Epithelial cell of proximal tubule (primary cell): ENCODE results near the gene SH2D2A. TPM values are rescaled to one million over a fixed set of nuclear protein-coding genes. Genes with fewer than 3 reads are reported as not detected.
"Not testable (repeated sequence)": the region's sequence is repeated elsewhere in the genome, so short reads cannot be mapped to it uniquely, and the experiment has no call there.

Experiments used
- DNase-seq: peaks from one replicate; pipeline ENCODE4 v3.0.0-alpha.2; 2011; ENCODE audit warnings: low read depth
- H3K4me3 ChIP-seq: 2 replicates; pipeline ENCODE4 v1.5.1; 2011; ENCODE audit warnings: low read depth, mild to moderate bottlenecking, low read length
- total RNA-seq: library from RNA; depleted of rRNA; stranded (reverse); fragments of >200 nt; gene quantifications from 2 replicates; pipeline ENCODE4 v1.2.3, GENCODE V29; 2015
- TF ChIP-seq, protein P1 (sequence below): conservative IDR thresholded peaks from 2 replicates; pipeline ENCODE4 v1.5.1; 2012; ENCODE audit warnings: low read depth, mild to moderate bottlenecking, low read length

Gene SH2D2A
- total RNA-seq, 1 donor from 2014 or later: 2.0 TPM

GRCh38 chr1:156765666-156766065 lies 51.0 kb downstream of the SH2D2A start:
- TF ChIP-seq, protein P1, sequence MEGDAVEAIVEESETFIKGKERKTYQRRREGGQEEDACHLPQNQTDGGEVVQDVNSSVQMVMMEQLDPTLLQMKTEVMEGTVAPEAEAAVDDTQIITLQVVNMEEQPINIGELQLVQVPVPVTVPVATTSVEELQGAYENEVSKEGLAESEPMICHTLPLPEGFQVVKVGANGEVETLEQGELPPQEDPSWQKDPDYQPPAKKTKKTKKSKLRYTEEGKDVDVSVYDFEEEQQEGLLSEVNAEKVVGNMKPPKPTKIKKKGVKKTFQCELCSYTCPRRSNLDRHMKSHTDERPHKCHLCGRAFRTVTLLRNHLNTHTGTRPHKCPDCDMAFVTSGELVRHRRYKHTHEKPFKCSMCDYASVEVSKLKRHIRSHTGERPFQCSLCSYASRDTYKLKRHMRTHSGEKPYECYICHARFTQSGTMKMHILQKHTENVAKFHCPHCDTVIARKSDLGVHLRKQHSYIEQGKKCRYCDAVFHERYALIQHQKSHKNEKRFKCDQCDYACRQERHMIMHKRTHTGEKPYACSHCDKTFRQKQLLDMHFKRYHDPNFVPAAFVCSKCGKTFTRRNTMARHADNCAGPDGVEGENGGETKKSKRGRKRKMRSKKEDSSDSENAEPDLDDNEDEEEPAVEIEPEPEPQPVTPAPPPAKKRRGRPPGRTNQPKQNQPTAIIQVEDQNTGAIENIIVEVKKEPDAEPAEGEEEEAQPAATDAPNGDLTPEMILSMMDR: no peak
- no peak for DNase-seq
- H3K4me3 ChIP-seq: peak overlapping the region; percentile 87

DNA sequence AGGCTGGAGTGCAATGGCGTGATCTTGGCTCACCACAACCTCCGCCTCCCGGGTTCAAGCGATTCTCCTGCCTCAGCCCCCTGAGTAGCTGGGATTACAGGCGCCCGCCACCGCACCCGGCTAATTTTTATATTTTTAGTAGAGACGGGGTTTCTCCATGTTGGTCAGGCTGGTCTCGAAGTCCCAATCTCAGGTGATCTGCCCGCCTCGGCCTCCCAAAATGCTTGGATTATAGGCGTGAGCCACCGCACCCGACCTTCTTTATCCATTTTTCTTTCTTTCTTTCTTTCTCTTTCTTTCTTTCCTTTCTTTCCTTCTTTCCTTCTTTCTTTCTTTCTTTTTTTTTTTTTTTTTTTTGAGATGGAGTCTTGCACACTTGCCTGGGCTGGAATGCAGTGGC lies 51.5 kb downstream of the SH2D2A start:
- not testable (repeated sequence) for DNase-seq, H3K4me3 ChIP-seq

- TF ChIP-seq, protein P1: no peak
- no peak overlapping the region for H3K4me3 ChIP-seq
- DNase-seq: no peak
These were observed 55.9 kb downstream of the SH2D2A start for GRCh38 chr1:156760796-156761104.

GRCh38 chr1:156760092-156760795 lies 56.4 kb downstream of the SH2D2A start:
- TF ChIP-seq, protein P1: no peak
- H3K4me3 ChIP-seq: no peak overlapping the region
- DNase-seq: no peak

GRCh38 chr1:156757572-156758253 lies 58.9 kb downstream of the SH2D2A start:
- H3K4me3 ChIP-seq, DNase-seq: not testable (repeated sequence)

DNA sequence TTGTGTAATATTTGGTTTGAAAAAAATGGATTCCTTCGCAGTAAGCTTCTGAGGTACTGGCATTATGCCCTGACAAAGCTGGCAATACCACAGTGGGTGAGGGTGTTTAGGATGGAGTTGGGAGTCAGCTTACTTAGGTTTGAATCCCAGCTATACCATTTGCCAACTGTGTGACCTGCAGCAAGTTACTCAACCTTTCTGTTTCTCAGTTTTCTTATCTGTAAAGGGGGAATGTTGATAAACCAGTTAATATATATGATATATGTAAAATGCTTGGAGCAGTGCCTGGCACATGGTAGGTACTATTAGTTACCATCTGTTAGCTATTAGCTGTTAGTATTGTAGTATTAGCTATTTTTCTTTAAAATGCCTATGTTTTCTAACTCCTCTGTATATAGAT lies 60.3 kb downstream of the SH2D2A start:
- no peak for DNase-seq
- TF ChIP-seq, protein P1: no peak
- no peak overlapping the region for H3K4me3 ChIP-seq

Other genes with a start within 250 kb of the SH2D2A start
- gene IQGAP3, start 244.3 kb downstream of the SH2D2A start, total RNA-seq: 65.0 and 65.3 TPM in 2 replicates
- not detected in 2 replicates for gene TTC24, start 237.1 kb downstream of the SH2D2A start, total RNA-seq
- 124 and 127 TPM in 2 replicates for gene NAXE, start 225.1 kb downstream of the SH2D2A start, total RNA-seq
- 15.9 and 22.9 TPM in 2 replicates for gene GPATCH4, start 215.4 kb downstream of the SH2D2A start, total RNA-seq
- not detected in 2 replicates for gene HAPLN2, start 197.4 kb downstream of the SH2D2A start, total RNA-seq
- gene BCAN, start 174.7 kb downstream of the SH2D2A start, total RNA-seq: not detected in 2 replicates
- gene NES, start 139.4 kb downstream of the SH2D2A start, total RNA-seq: 11.6 and 70.2 TPM in 2 replicates
- gene CRABP2, start 111.3 kb downstream of the SH2D2A start, total RNA-seq: 12.2 and 77.1 TPM in 2 replicates
- 6.9 and 19.9 TPM in 2 replicates for gene METTL25B, start 88.4 kb downstream of the SH2D2A start, total RNA-seq
- gene ISG20L2, start 88.1 kb downstream of the SH2D2A start, total RNA-seq: 19.4 and 26.4 TPM in 2 replicates
- 47.7 and 65.8 TPM in 2 replicates for gene MRPL24, start 75.8 kb downstream of the SH2D2A start, total RNA-seq
- gene HDGF, start 65.2 kb downstream of the SH2D2A start, total RNA-seq: 279 and 348 TPM in 2 replicates
- 49.5 and 51.2 TPM in 2 replicates for gene PRCC, start 49.3 kb downstream of the SH2D2A start, total RNA-seq
- not detected in 2 replicates for gene INSRR, start 42.3 kb upstream of the SH2D2A start, total RNA-seq
- not detected in 2 replicates for gene NTRK1, start 44.0 kb upstream of the SH2D2A start, total RNA-seq
- 19.0 and 20.8 TPM in 2 replicates for gene PEAR1, start 76.9 kb upstream of the SH2D2A start, total RNA-seq
- gene LRRC71, start 103.8 kb upstream of the SH2D2A start, total RNA-seq: not detected in 2 replicates
- gene ARHGEF11, start 228.9 kb upstream of the SH2D2A start, total RNA-seq: 15.9 and 19.3 TPM in 2 replicates